HUDEP-2 (cell line): ENCODE results near the gene PIK3R6.
A peak's percentile ranks its signal among the peaks of the same experiment; 100 is the strongest.

ENCODE experiments used
- DNase-seq, 76 experiments: peaks; one replicate each; lab custom pipeline; 2025; ENCODE audit not compliant: unreplicated experiment in 76 of 76; lab: John Stamatoyannopoulos, UW

PIK3R6 gene

GRCh38 chr17:8754890-8755289 lies 112.6 kb downstream of the PIK3R6 start:
- DNase-seq: no peak

DNA sequence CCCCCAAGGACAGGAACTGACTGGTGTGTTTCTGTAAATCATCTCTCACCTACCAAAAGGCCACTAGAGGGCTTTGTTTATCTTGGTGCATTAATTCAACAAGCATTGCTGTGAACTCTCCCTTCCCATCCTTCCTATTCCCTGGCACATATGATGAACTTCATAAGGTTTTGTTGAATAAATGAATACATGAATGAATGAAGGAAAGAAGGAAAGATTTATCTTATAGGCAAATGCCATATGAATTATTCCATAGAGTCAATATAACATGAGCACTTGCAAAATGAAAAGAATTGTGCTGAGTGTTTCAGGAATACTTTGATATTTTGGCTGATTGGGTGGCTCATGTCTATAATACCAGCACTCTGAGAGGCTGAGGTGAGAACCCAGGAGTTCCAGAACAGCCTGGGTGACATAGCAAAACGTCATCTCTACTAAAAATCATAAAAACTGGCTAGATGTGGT lies 113.5 kb downstream of the PIK3R6 start:
- peak in 3 of 76 experiments; percentile 5 to 14 (median 10) for DNase-seq

- DNase-seq: no peak
Measured at GRCh38 chr17:8753136-8753975, 114.1 kb downstream of the PIK3R6 start.
